HL-60/S4 (cell line): ENCODE results near the gene RBM5.

ENCODE experiments used
- in situ Hi-C: fragments of 300-500 bp; cut with MboI; formaldehyde crosslinking; loops from 2 replicates; pipeline ENCODE4 v1.14.3; 2022; ENCODE audit warnings: low sequenced_read_pairs

The RBM5 gene

GRCh38 chr3:50138266-50139200 lies 49.8 kb downstream of the RBM5 start:
- in situ Hi-C loops, result no loop called here

GRCh38 chr3:50139308-50139707 lies 50.6 kb downstream of the RBM5 start:
- in situ Hi-C loops, result no loop called here

GRCh38 chr3:50139718-50140423 lies 51.2 kb downstream of the RBM5 start:
- in situ Hi-C loops, result no loop called here

GRCh38 chr3:50140990-50141389 lies 52.3 kb downstream of the RBM5 start:
- in situ Hi-C loops, result no loop called here

GRCh38 chr3:50146316-50146901 lies 57.7 kb downstream of the RBM5 start:
- in situ Hi-C loops, result no loop called here

- in situ Hi-C loops, result no loop called here
Measured at GRCh38 chr3:50147016-50147415, 58.3 kb downstream of the RBM5 start.

GRCh38 chr3:50147447-50147846 lies 58.7 kb downstream of the RBM5 start:
- in situ Hi-C loops, result no loop called here

GRCh38 chr3:50147861-50148260 lies 59.1 kb downstream of the RBM5 start:
- in situ Hi-C loops, result no loop called here

GRCh38 chr3:50150404-50150750 lies 61.7 kb downstream of the RBM5 start:
- in situ Hi-C loops, result no loop called here

GRCh38 chr3:50150863-50151686 lies 62.4 kb downstream of the RBM5 start:
- in situ Hi-C loops, result no loop called here

- in situ Hi-C loops, result no loop called here
Measured at GRCh38 chr3:50151728-50152127, 63.0 kb downstream of the RBM5 start.

- in situ Hi-C loops, result no loop called here
Measured at GRCh38 chr3:50153782-50154475, 65.2 kb downstream of the RBM5 start.

GRCh38 chr3:50154476-50154839 lies 65.7 kb downstream of the RBM5 start:
- in situ Hi-C loops, result no loop called here

GRCh38 chr3:50154840-50155490 lies 66.2 kb downstream of the RBM5 start, which contains the start of gene SEMA3F:
Gene SEMA3F, plus strand, starts transcription at chr3:50155324. Its CDS starts 4,299 bp downstream, at chr3:50159623.
- in situ Hi-C loops, result no loop called here

- in situ Hi-C loops, result no loop called here
Measured at GRCh38 chr3:50155491-50155878, 66.8 kb downstream of the RBM5 start.

- in situ Hi-C loops, result no loop called here
Measured at GRCh38 chr3:50155891-50156290, 67.2 kb downstream of the RBM5 start.

- in situ Hi-C loops, result no loop called here
Measured at GRCh38 chr3:50156549-50157493, 68.1 kb downstream of the RBM5 start.

GRCh38 chr3:50157827-50158529 lies 69.3 kb downstream of the RBM5 start:
- in situ Hi-C loops, result no loop called here
